M059J (cell line): ENCODE results near the gene RPL21. TPM values are rescaled to one million over a fixed set of nuclear protein-coding genes. Genes with fewer than 3 reads are reported as not detected.

ENCODE experiments used
- DNase-seq: peaks from one replicate; pipeline ENCODE4 v3.0.0-alpha.2; 2012; ENCODE audit warnings: low read depth
- total RNA-seq: library from RNA; depleted of rRNA; stranded (reverse); fragments of >200 nt; shearing (Covaris generic); gene quantifications from 2 replicates; pipeline ENCODE4 v1.2.3, GENCODE V29; 2014

RPL21 gene
- total RNA-seq, 1 experiment from 2014 or later: 521 TPM

DNA sequence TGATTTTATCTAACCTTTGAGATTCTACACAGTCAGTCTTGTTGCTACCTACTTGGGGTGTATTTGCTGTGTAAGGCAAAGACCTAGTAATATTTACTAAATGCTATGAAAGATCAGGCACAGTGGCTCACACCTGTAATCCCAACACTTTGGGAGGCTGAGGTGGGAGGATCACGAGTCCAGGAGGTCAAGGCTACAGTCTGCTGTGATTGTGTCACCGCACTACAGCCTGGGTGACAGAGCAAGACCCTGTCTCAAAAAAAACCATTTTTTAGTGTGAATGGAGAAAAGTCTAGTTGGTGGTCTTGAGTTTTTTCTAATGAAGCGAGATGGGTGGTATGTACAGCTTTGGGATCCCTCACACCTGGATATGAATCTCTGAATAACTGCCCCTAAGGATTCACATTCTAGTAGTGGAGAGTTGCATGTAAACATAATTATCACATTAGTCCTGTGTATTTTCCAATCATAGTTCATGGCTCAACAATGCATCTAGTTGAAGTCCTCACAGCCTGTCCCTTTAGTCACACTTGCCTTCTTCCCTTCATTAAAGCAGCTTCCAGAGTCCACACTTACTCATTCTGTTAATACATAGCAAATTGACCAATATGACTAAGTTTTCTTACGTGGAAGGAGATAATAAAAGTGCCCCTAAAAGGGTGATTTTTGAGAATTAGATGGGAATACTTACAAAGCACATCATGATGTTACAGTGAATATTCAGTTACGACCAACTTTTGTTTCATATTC lies 7.5 kb downstream of the RPL21 start:
- DNase-seq: no peak

- no peak for DNase-seq
Measured at GRCh38 chr13:27259831-27260230, 8.5 kb downstream of the RPL21 start.

- peak; percentile 75 for DNase-seq
Measured at GRCh38 chr13:27261396-27261795, 10.0 kb downstream of the RPL21 start.

GRCh38 chr13:27263438-27263837 lies 12.1 kb downstream of the RPL21 start:
- DNase-seq: no peak

GRCh38 chr13:27264181-27264580 lies 12.8 kb downstream of the RPL21 start:
- peak; percentile 56 for DNase-seq

GRCh38 chr13:27264648-27265047 lies 13.3 kb downstream of the RPL21 start:
- no peak for DNase-seq

- no peak for DNase-seq
Measured at GRCh38 chr13:27266917-27267316, 15.6 kb downstream of the RPL21 start.

GRCh38 chr13:27267596-27267995 lies 16.2 kb downstream of the RPL21 start:
- no peak for DNase-seq

DNA sequence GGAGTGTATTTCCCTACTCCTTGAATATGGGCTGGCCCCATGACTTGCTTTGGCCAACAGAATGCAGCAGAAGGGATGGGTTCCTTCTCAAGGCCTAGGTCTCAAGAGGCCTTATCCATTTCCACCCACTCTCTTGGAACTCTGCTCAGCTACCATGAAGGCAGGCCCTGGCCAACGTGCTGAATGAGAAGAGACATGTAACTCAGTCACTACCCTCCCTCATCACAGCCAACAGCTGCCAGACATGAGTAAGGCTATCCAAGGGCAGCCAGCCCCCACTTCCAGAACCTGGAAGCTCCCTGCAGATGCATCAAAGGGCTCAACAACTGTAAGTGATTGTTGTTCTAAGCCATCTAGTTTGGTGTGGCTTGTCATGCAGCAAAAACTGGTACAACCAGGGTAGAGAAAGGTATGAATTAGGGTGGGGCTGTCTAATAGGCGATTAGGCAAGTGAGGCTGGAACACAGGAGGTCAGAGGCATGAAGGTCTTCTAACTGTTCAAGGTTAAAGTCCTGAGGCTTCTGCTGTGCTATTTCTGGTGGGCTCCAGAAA lies 17.8 kb downstream of the RPL21 start:
- no peak for DNase-seq

DNA sequence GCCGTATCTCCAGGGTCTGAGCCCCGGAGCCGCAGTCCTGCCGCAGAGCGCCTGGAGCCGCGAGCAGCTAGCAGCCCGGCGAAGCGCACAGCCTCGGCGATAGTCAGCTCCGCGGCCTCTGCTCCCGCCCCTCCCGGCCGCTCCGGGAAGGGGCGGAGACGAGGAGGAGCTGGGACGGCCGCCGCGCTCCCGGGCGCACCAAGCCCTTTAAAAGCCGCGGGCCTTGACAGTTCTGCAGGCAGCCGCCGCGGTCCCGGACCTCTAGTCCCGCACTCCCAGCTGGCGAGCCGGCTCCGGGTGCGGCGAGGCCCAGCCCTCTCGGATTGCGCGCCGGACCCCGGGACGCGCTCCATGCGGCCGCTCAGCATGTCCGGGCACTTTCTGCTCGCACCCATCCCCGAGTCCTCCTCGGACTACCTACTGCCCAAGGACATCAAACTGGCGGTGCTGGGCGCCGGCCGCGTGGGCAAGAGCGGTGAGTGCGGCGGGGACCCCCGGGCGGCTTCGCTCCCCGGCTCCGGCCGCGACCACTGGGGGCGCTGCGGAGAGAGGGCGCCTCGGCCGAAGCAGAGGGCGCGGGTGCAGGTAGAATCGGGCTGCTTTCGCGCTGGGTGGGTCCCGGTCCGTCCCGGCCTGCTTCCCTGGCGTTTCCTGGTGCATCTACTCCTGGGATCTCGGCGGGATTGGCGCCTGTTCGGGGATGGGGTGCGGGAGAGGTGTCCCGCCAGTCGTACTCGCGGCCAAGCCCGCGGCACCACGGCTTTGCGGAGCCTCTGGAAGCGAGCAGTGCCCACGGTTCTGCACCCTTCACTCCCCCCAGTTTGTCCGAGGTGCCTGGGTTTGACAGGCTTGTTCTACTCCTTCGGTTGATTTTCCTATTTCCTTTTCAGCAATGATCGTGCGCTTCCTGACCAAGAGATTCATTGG lies 19.5 kb downstream of the RPL21 start, which contains the start of gene RASL11A:
TSS of gene RASL11A (plus strand) at position 237 of the 927 bp plus-strand sequence. CDS start at position 352, 115 bp downstream.
- DNase-seq: peak; percentile 87

- DNase-seq: no peak
Measured at GRCh38 chr13:27271570-27272096, 20.3 kb downstream of the RPL21 start.

GRCh38 chr13:27273658-27274425 lies 22.5 kb downstream of the RPL21 start:
- peak; percentile 46 for DNase-seq

- peak; percentile 30 for DNase-seq
Measured at GRCh38 chr13:27274631-27275030, 23.3 kb downstream of the RPL21 start.

GRCh38 chr13:27276188-27276587 lies 24.8 kb downstream of the RPL21 start:
- peak; percentile 36 for DNase-seq

DNA sequence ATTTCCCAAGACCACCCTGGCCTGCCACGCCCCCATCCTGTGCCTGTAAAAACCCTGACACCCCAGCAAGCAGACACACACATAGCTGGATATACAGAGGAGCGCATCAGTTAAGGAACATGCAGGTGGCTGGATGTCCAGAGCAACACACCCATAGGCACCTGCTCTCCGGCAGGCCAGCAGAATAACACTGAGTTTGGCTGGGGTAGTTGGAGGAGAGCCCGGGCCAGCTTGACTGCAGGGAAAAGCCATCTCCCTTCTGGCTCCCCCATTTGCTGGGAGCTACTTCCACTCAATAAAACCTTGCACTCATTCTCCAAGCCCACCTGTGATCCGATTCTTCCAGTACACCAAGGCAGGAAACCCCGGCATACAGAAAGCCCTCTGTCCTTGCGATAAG lies 28.1 kb downstream of the RPL21 start:
- DNase-seq: no peak

GRCh38 chr13:27280009-27280656 lies 28.8 kb downstream of the RPL21 start:
- DNase-seq: peak; percentile 98

DNA sequence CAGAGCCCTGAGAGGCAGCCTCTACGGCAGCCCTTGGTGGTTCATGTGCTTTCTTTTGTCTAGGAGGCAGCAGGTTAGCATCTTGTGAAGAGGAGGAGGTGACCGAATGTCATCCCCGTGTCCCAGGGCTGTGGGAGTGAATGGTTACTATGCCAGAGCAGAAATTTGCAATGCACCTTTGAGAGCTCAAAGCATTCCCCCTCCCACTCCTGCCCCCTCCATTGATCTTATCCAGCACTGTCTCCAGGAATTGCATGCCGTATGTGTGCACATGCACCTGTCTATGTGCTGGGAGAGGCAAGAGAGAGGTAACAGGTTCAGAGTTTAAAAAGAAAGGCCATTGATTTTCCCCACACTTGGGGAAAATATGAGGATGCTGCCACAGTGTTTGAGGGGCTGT lies 29.5 kb downstream of the RPL21 start:
- DNase-seq: no peak

- DNase-seq: peak; percentile 51
Measured at GRCh38 chr13:27281420-27281819, 30.1 kb downstream of the RPL21 start.

GRCh38 chr13:27283906-27284493 lies 32.6 kb downstream of the RPL21 start:
- peak; percentile 60 for DNase-seq

- no peak for DNase-seq
Measured at GRCh38 chr13:27288392-27288791, 37.0 kb downstream of the RPL21 start.
